Activated T-cell treated with anti-CD3 and anti-CD28 coated beads, Interleukin-2, amount 50 U/mL, for 4 hours (primary cell): Measurements from ENCODE around the gene LUM. TPM values are rescaled to one million over a fixed set of nuclear protein-coding genes. Genes with fewer than 3 reads are reported as not detected.
"Not testable (repeated sequence)": the region's sequence is repeated elsewhere in the genome, so short reads cannot be mapped to it uniquely, and the experiment has no call there.

Source experiments
- ATAC-seq, 2 donors: fragments of 200-7000 bp; cut with Tn5 transposase; one replicate each; pipeline ENCODE4 v1.10.0; 2021
- DNase-seq: peaks from one replicate; pipeline ENCODE4 v3.0.0-alpha.2; 2020
- H3K27me3 Mint-ChIP-seq: one replicate; pipeline ENCODE4 v1.8.0; 2021; ENCODE audit warnings: low read depth, mixed read lengths
- H3K36me3 Mint-ChIP-seq: one replicate; pipeline ENCODE4 v1.8.0; 2022; ENCODE audit warnings: mixed read lengths; ENCODE audit not compliant: insufficient read depth
- H3K4me1 Mint-ChIP-seq: one replicate; pipeline ENCODE4 v1.8.0; 2021; ENCODE audit warnings: low read depth, mixed read lengths
- H3K4me3 Mint-ChIP-seq: one replicate; pipeline ENCODE4 v1.8.0; 2021; ENCODE audit warnings: mild to moderate bottlenecking, moderate library complexity, mixed read lengths
- H3K9me3 Mint-ChIP-seq: one replicate; pipeline ENCODE4 v1.8.0; 2021; ENCODE audit warnings: mixed read lengths
- total RNA-seq, 3 donors: library from RNA; stranded (reverse); gene quantifications; one replicate each; pipeline ENCODE4 v1.2.1, GENCODE V29; 2021

LUM gene
- total RNA-seq, 3 donors from 2014 or later: 0.14 to 0.35 (median 0.32) TPM

- H3K9me3 Mint-ChIP-seq: no peaks in the 10 kb centered on the region
- H3K27me3 Mint-ChIP-seq: no peaks in the 10 kb centered on the region
- no peaks in the 10 kb centered on the region for H3K4me1 Mint-ChIP-seq
- no peak overlapping the region for H3K4me3 Mint-ChIP-seq
- DNase-seq (no peak), ATAC-seq (no peak)
- H3K36me3 Mint-ChIP-seq: no peaks in the 10 kb centered on the region
Observed at GRCh38 chr12:91100906-91101305, 10.4 kb downstream of the LUM start.

GRCh38 chr12:91099836-91100235 is 11.5 kb downstream of the LUM start:
- ATAC-seq (no peak), DNase-seq (no peak)
- Mint-ChIP-seq H3K4me3 (no peak overlapping the region), H3K9me3 (no peaks in the 10 kb centered on the region), H3K27me3 (no peaks in the 10 kb centered on the region), H3K36me3 (no peaks in the 10 kb centered on the region), H3K4me1 (no peaks in the 10 kb centered on the region)

- ATAC-seq: no peak
- H3K36me3 Mint-ChIP-seq: no peaks in the 10 kb centered on the region
- H3K27me3 Mint-ChIP-seq: no peaks in the 10 kb centered on the region
- H3K4me3 Mint-ChIP-seq: no peak overlapping the region
- no peak for DNase-seq
- H3K4me1 Mint-ChIP-seq: no peaks in the 10 kb centered on the region
- H3K9me3 Mint-ChIP-seq: no peaks in the 10 kb centered on the region
Observed at GRCh38 chr12:91099341-91099740, 12.0 kb downstream of the LUM start.

- H3K4me1 Mint-ChIP-seq: no peaks in the 10 kb centered on the region
- H3K36me3 Mint-ChIP-seq: no peaks in the 10 kb centered on the region
- DNase-seq (no peak), ATAC-seq (no peak)
- no peak overlapping the region for H3K4me3 Mint-ChIP-seq
- H3K27me3 Mint-ChIP-seq: no peaks in the 10 kb centered on the region
- no peaks in the 10 kb centered on the region for H3K9me3 Mint-ChIP-seq
Observed at GRCh38 chr12:91098941-91099340, 12.4 kb downstream of the LUM start.

GRCh38 chr12:91098461-91098860 is 12.8 kb downstream of the LUM start:
- Mint-ChIP-seq H3K36me3 (no peaks in the 10 kb centered on the region), H3K27me3 (no peaks in the 10 kb centered on the region), H3K9me3 (no peaks in the 10 kb centered on the region), H3K4me1 (no peaks in the 10 kb centered on the region), H3K4me3 (no peak overlapping the region)
- DNase-seq (no peak), ATAC-seq (no peak)

- H3K4me3 Mint-ChIP-seq: no peak overlapping the region
- no peak for ATAC-seq
- H3K9me3 Mint-ChIP-seq: peaks cover 11% of the 10 kb centered on the region
- H3K27me3 Mint-ChIP-seq: no peaks in the 10 kb centered on the region
- H3K4me1 Mint-ChIP-seq: no peaks in the 10 kb centered on the region
- H3K36me3 Mint-ChIP-seq: no peaks in the 10 kb centered on the region
- no peak for DNase-seq
Observed at GRCh38 chr12:91094957-91095356, 16.3 kb downstream of the LUM start.

GRCh38 chr12:91094032-91094662 is 17.1 kb downstream of the LUM start:
- Mint-ChIP-seq H3K4me3 (no peak overlapping the region), H3K36me3 (no peaks in the 10 kb centered on the region), H3K4me1 (no peaks in the 10 kb centered on the region), H3K27me3 (no peaks in the 10 kb centered on the region), H3K9me3 (peaks cover 19% of the 10 kb centered on the region)
- ATAC-seq (no peak), DNase-seq (no peak)

GRCh38 chr12:91093341-91093740 is 18.0 kb downstream of the LUM start:
- H3K27me3 Mint-ChIP-seq: no peaks in the 10 kb centered on the region
- H3K4me1 Mint-ChIP-seq: no peaks in the 10 kb centered on the region
- H3K4me3 Mint-ChIP-seq: no peak overlapping the region
- DNase-seq (no peak), ATAC-seq (no peak)
- H3K9me3 Mint-ChIP-seq: peaks cover 24% of the 10 kb centered on the region
- no peaks in the 10 kb centered on the region for H3K36me3 Mint-ChIP-seq

- H3K4me1 Mint-ChIP-seq: no peaks in the 10 kb centered on the region
- no peaks in the 10 kb centered on the region for H3K36me3 Mint-ChIP-seq
- no peak overlapping the region for H3K4me3 Mint-ChIP-seq
- no peaks in the 10 kb centered on the region for H3K27me3 Mint-ChIP-seq
- H3K9me3 Mint-ChIP-seq: peaks cover 24% of the 10 kb centered on the region
- ATAC-seq (no peak), DNase-seq (no peak)
Observed at GRCh38 chr12:91091916-91092715, 19.2 kb downstream of the LUM start.

GRCh38 chr12:91089953-91090352 is 21.3 kb downstream of the LUM start:
- not testable (repeated sequence) for H3K36me3 Mint-ChIP-seq, ATAC-seq, H3K4me3 Mint-ChIP-seq, DNase-seq, H3K4me1 Mint-ChIP-seq, H3K27me3 Mint-ChIP-seq
- H3K9me3 Mint-ChIP-seq: peaks cover 24% of the 10 kb centered on the region

- ATAC-seq: no peak
- Mint-ChIP-seq H3K36me3 (no peaks in the 10 kb centered on the region), H3K4me1 (no peaks in the 10 kb centered on the region), H3K27me3 (no peaks in the 10 kb centered on the region), H3K9me3 (no peaks in the 10 kb centered on the region), H3K4me3 (no peak overlapping the region)
- no peak for DNase-seq
Observed at GRCh38 chr12:91080041-91080440, 31.3 kb downstream of the LUM start.

- Mint-ChIP-seq H3K9me3 (no peaks in the 10 kb centered on the region), H3K36me3 (no peaks in the 10 kb centered on the region), H3K4me3 (no peak overlapping the region), H3K4me1 (no peaks in the 10 kb centered on the region), H3K27me3 (peaks cover 2% of the 10 kb centered on the region)
- DNase-seq (no peak), ATAC-seq (no peak)
Observed at GRCh38 chr12:91078501-91078900, 32.8 kb downstream of the LUM start.

- DNase-seq: no peak
- ATAC-seq: no peak
- H3K27me3 Mint-ChIP-seq: peaks cover 2% of the 10 kb centered on the region
- no peak overlapping the region for H3K4me3 Mint-ChIP-seq
- H3K36me3 Mint-ChIP-seq: no peaks in the 10 kb centered on the region
- no peaks in the 10 kb centered on the region for H3K4me1 Mint-ChIP-seq
- no peaks in the 10 kb centered on the region for H3K9me3 Mint-ChIP-seq
Observed at GRCh38 chr12:91077228-91077954, 33.9 kb downstream of the LUM start.

- DNase-seq (no peak), ATAC-seq (no peak)
- H3K9me3 Mint-ChIP-seq: no peaks in the 10 kb centered on the region
- peaks cover 2% of the 10 kb centered on the region for H3K27me3 Mint-ChIP-seq
- no peaks in the 10 kb centered on the region for H3K4me1 Mint-ChIP-seq
- H3K36me3 Mint-ChIP-seq: no peaks in the 10 kb centered on the region
- no peak overlapping the region for H3K4me3 Mint-ChIP-seq
Observed at GRCh38 chr12:91074851-91075250, 36.4 kb downstream of the LUM start.
